Retinal pigment epithelial cell (primary cell): ENCODE measurements around the gene ASNSD1.
"Not testable (repeated sequence)": the region's sequence is repeated elsewhere in the genome, so short reads cannot be mapped to it uniquely, and the experiment has no call there.

ENCODE experiments used
- DNase-seq: peaks from one replicate; pipeline ENCODE4 v3.0.0-alpha.2; 2010; ENCODE audit warnings: low read depth
- H3K4me3 ChIP-seq: 2 replicates; pipeline ENCODE4 v1.5.1; 2011; ENCODE audit warnings: mild to moderate bottlenecking, low read length, control low read depth, moderate library complexity
- TF ChIP-seq, protein P1 (sequence below): conservative IDR thresholded peaks from 2 replicates; pipeline ENCODE4 v1.5.1; 2011; ENCODE audit warnings: low read depth, low read length, control low read depth, inconsistent platforms

The ASNSD1 gene

DNA sequence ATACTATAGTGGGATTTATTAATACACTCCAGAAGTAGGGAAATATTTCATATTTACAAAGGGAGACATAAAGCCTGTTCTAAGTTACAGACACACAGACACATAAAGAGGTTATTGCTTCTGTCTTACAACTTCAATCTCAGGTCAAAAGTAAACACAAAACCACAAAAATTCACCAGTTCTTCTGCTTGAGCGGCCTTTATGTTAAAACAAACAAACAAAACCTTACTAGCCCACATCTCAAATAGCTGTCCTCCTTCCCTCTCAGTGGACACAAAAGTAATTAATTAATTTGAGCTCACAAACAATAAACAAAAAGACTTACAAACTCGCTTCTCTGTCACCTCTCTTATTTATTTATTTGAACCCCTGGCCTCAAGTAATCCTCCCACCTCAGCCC, 1.5 kb upstream of the ASNSD1 start:
- H3K4me3 ChIP-seq: no peak overlapping the region
- DNase-seq: no peak
- TF ChIP-seq, protein P1, sequence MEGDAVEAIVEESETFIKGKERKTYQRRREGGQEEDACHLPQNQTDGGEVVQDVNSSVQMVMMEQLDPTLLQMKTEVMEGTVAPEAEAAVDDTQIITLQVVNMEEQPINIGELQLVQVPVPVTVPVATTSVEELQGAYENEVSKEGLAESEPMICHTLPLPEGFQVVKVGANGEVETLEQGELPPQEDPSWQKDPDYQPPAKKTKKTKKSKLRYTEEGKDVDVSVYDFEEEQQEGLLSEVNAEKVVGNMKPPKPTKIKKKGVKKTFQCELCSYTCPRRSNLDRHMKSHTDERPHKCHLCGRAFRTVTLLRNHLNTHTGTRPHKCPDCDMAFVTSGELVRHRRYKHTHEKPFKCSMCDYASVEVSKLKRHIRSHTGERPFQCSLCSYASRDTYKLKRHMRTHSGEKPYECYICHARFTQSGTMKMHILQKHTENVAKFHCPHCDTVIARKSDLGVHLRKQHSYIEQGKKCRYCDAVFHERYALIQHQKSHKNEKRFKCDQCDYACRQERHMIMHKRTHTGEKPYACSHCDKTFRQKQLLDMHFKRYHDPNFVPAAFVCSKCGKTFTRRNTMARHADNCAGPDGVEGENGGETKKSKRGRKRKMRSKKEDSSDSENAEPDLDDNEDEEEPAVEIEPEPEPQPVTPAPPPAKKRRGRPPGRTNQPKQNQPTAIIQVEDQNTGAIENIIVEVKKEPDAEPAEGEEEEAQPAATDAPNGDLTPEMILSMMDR: no peak

DNA sequence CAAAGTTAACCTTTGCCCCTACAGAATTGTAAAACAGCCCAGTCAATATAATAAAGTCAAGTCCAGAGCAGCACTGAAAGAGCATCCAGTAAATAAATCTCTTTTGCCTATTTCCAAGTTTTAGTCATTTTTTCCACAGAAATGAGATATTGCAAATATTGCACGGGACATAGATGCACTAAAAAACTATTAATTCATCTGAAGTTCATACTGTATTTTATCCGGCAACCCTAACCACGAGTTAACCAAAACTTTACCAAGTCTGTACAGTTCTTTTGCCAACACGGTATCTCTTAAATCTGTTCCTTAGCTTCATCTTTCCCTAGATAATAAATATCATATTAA, 484 bp upstream of the ASNSD1 start:
- H3K4me3 ChIP-seq: no peak overlapping the region
- DNase-seq: no peak
- TF ChIP-seq, protein P1: no peak

DNA sequence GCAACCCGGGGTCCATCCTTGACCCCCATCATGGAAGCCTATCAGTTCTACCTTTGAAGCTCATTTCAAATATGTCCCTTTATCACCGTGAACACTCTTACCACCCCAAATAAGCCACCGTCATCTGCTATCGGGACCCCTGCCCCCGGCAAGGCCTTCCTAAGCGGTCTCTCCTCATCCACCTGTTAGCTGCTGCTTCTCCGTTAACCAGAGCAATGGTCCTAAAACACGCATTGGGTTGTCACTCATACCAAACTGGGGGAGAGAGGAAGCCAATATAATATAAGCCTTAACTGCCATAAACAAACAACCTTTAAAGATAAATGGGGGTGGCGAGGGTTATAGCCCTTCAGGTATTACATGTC, 680 bp downstream of the ASNSD1 start:
- DNase-seq: no peak
- TF ChIP-seq, protein P1: no peak
- peak overlapping the region; percentile 95 for H3K4me3 ChIP-seq

DNA sequence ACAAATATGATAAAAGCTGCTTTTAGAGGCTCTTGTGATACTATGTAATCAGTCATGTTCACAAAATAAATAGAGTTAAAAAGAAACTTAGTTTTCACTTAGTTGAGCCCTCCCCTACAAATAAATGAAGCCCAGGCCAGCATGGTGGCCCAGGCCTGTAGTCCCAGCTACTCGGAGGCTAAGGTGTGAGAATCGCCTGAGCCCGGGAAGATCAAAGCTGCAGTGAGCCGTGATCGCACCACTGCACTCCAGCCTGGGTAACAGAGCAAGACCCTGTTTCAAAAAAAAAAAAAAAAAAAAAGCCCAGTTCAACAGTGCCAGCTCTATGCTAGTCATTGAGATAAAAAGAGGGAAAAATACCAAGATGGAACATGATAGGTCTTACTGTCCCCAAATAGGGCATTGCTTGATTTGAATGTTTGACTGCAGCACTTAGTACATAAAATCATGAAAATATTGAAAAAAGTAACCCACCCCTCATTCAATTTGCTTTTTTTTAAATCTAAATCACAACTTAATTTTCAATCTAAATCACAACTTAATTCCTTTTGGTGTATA, 1.5 kb downstream of the ASNSD1 start:
- no peak for DNase-seq
- TF ChIP-seq, protein P1: no peak
- peak overlapping the region; percentile 95 for H3K4me3 ChIP-seq

DNA sequence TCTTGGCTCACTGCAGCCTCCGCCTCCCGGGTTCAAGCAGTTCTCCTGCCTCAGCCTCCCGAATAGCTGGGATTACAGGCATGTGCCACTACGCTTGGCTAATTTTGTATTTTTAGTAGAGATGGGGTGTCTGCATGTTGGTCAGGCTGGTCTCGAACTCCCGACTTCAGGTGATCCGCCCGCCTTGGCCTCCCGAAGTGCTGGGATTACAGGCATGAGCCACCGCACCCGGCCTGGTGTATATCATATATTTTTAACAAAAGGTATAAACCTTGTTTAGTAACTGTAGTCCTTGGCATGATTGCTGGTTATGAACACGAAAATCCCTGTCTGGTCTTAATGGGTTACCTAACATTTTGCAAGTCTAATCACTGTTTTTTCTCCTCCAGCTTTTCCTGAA, 2.1 kb downstream of the ASNSD1 start:
- H3K4me3 ChIP-seq, DNase-seq: not testable (repeated sequence)

DNA sequence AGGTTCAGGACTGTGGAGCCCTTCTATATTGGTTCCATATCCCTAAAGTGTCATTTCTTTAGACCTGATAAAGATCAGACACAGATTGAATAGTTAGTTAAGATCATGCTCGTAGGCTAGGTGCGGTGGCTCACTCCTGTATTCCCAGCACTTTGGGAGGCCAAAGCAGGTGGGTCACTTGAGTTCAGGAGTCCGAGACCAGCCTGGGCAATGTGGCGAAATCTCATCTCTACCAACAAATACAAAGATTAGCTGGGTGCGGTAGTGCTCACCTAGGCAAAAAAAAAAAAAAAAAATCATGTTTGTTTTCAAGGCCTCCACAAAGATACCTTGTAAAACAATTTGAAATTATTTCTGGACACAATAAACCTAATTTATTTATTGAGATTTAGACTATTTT, 8.7 kb downstream of the ASNSD1 start:
- H3K4me3 ChIP-seq: no peak overlapping the region
- TF ChIP-seq, protein P1: no peak
- no peak for DNase-seq

DNA sequence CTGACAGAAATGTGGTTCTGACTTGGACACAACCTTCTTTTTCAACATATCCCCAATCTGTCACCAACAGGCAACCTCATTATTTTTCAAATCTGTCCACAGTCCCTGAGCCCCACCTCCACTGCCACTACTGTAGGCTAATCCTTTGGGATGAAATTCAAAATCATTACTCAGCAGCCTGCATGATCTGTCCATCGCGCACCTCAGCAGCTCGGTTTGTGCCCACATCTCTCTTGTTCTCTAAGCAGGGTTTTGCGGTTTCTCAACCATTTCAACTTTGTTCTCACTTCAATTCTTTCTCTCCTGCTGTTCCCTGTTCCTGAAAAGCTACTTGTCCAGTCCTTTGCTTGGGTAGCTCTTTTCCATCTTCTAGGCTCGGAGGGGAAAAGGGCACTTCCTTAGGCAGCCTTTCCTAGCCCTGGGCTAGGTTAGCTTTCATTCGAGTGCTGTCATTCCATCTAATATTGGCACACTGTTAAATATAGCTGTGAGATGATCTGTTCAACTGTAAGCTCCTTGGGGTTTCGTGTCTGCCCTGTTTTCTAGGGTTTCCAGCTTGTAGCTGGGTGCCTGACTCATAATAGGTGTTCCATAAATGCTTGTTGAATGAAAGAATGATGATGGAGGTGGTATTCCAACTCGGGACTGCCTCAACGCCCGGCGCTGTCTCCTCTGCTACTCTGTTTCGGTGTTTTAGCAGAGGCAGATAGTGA, 12.6 kb downstream of the ASNSD1 start:
- no peak for DNase-seq
- TF ChIP-seq, protein P1: no peak
- H3K4me3 ChIP-seq: peak overlapping the region; percentile 30
